Measurements from ENCODE around the gene AUTS2. TPM values are rescaled to one million over a fixed set of nuclear protein-coding genes. Genes with fewer than 3 reads are reported as not detected.

Gene AUTS2
- total and polyA plus RNA-seq, 2 donors = 13.4 to 87.7 TPM

GRCh38 chr7:70042533-70042932 lies 444.3 kb downstream of the AUTS2 start:
- 21% methylated on average over 3 of the region's 3 CpGs for WGBS
- peak; percentile 37 for DNase-seq (ENCODE audit: extremely low spot score)

GRCh38 chr7:70043015-70043538 lies 444.8 kb downstream of the AUTS2 start:
- 66% methylated on average over 3 of the region's 3 CpGs for WGBS
- Histone ChIP-seq H3K27ac (ENCODE audit: low read depth) (no peak overlapping the region), H3K36me3 (ENCODE audit: insufficient read depth) (no peaks in the 10 kb centered on the region), H3K4me1 (ENCODE audit: insufficient read depth) (no peaks in the 10 kb centered on the region), H3K4me3 (ENCODE audit: low read depth, low read length) (no peak overlapping the region)
- DNase-seq (ENCODE audit: extremely low spot score) = peak; percentile 35

More at GRCh38 chr7:70042533-70042932, 444.3 kb downstream of the AUTS2 start:
- H3K36me3 ChIP-seq (ENCODE audit: insufficient read depth) = no peaks in the 10 kb centered on the region
- no peaks in the 10 kb centered on the region for H3K4me1 ChIP-seq (ENCODE audit: insufficient read depth)
- H3K4me3 ChIP-seq (ENCODE audit: low read depth, low read length) = no peak overlapping the region
- no peak overlapping the region for H3K27ac ChIP-seq (ENCODE audit: low read depth)

GRCh38 chr7:70044064-70044463 lies 445.8 kb downstream of the AUTS2 start:
- WGBS = 38% methylated on average over 1 of the region's 1 CpG
- no peak overlapping the region for H3K27ac ChIP-seq (ENCODE audit: low read depth)
- DNase-seq (ENCODE audit: extremely low spot score) = peak; percentile 7

DNA sequence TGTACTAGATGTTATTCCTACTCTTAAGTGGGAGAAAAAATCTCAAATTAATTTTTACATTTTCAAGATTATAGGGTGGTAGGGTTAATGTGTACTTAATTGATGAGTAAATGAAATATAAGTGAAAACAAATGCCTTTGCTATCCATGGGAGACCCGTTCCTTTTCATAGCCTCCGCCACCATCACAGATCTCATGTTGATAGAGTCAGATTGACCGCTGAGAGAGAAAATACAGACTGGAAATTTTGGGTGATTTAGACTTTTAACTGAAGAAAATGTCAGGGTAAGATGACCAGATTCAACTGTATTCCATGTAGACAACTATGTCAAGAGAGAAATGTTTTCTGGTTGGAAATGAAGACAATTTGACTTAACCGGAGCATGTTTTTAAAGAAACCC lies 446.2 kb downstream of the AUTS2 start:
- H3K36me3 ChIP-seq (ENCODE audit: insufficient read depth) = no peaks in the 10 kb centered on the region
- 93% methylated on average over 4 of the region's 4 CpGs for WGBS
- no peaks in the 10 kb centered on the region for H3K4me1 ChIP-seq (ENCODE audit: insufficient read depth)
- DNase-seq (ENCODE audit: extremely low spot score) = no peak
- no peak overlapping the region for H3K27ac ChIP-seq (ENCODE audit: low read depth)
- no peak overlapping the region for H3K4me3 ChIP-seq (ENCODE audit: low read depth, low read length)

More at GRCh38 chr7:70044064-70044463, 445.8 kb downstream of the AUTS2 start:
- Histone ChIP-seq H3K4me3 (ENCODE audit: low read depth, low read length) (no peak overlapping the region), H3K36me3 (ENCODE audit: insufficient read depth) (no peaks in the 10 kb centered on the region), H3K4me1 (ENCODE audit: insufficient read depth) (no peaks in the 10 kb centered on the region)

- H3K4me3 ChIP-seq (ENCODE audit: low read depth, low read length) = no peak overlapping the region
- WGBS = 98% methylated on average over 3 of the region's 3 CpGs
- no peak overlapping the region for H3K27ac ChIP-seq (ENCODE audit: low read depth)
- no peaks in the 10 kb centered on the region for H3K4me1 ChIP-seq (ENCODE audit: insufficient read depth)
- no peak for DNase-seq (ENCODE audit: extremely low spot score)
- no peaks in the 10 kb centered on the region for H3K36me3 ChIP-seq (ENCODE audit: insufficient read depth)
Observed at GRCh38 chr7:70044981-70045380, 446.7 kb downstream of the AUTS2 start.

GRCh38 chr7:70047384-70047783 lies 449.1 kb downstream of the AUTS2 start:
- 80% methylated on average over 1 of the region's 1 CpG for WGBS
- Histone ChIP-seq H3K4me1 (ENCODE audit: insufficient read depth) (no peaks in the 10 kb centered on the region), H3K27ac (ENCODE audit: low read depth) (no peak overlapping the region), H3K4me3 (ENCODE audit: low read depth, low read length) (no peak overlapping the region), H3K36me3 (ENCODE audit: insufficient read depth) (no peaks in the 10 kb centered on the region)
- no peak for DNase-seq (ENCODE audit: extremely low spot score)

- Histone ChIP-seq H3K36me3 (ENCODE audit: insufficient read depth) (no peaks in the 10 kb centered on the region), H3K4me3 (ENCODE audit: low read depth, low read length) (no peak overlapping the region), H3K4me1 (ENCODE audit: insufficient read depth) (no peaks in the 10 kb centered on the region), H3K27ac (ENCODE audit: low read depth) (no peak overlapping the region)
- 70% methylated on average over 3 of the region's 3 CpGs for WGBS
- no peak for DNase-seq (ENCODE audit: extremely low spot score)
Observed at GRCh38 chr7:70047891-70048448, 449.7 kb downstream of the AUTS2 start.

- no peaks in the 10 kb centered on the region for H3K36me3 ChIP-seq (ENCODE audit: insufficient read depth)
- H3K4me1 ChIP-seq (ENCODE audit: insufficient read depth) = no peaks in the 10 kb centered on the region
- DNase-seq (ENCODE audit: extremely low spot score) = no peak
- 97% methylated on average over 1 of the region's 1 CpG for WGBS
- no peak overlapping the region for H3K27ac ChIP-seq (ENCODE audit: low read depth)
- no peak overlapping the region for H3K4me3 ChIP-seq (ENCODE audit: low read depth, low read length)
Observed at GRCh38 chr7:70051726-70052125, 453.5 kb downstream of the AUTS2 start.

- H3K4me1 ChIP-seq (ENCODE audit: insufficient read depth) = no peaks in the 10 kb centered on the region
- peak; percentile 15 for DNase-seq (ENCODE audit: extremely low spot score)
- no peaks in the 10 kb centered on the region for H3K36me3 ChIP-seq (ENCODE audit: insufficient read depth)
- H3K4me3 ChIP-seq (ENCODE audit: low read depth, low read length) = no peak overlapping the region
- H3K27ac ChIP-seq (ENCODE audit: low read depth) = no peak overlapping the region
Observed at GRCh38 chr7:70052691-70053090, 454.4 kb downstream of the AUTS2 start.

DNA sequence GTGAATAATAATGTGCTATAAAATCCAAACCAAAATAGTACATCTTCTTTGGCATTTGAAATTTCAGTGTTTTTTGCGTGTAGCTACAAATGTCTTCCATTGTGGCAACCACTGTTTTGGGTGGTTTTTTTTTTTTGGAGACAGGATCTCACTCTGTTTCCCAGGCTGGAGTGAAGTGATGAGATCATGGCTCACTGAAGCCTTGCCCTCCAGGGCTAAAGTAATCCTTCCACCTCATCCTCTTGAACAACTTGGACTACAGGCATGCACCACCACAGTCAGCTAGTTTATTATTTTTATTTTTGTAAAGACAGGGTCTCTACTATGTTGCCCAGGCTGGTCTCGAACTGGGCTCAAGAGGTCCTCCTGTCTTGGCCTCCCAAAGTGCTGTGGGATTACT lies 455.1 kb downstream of the AUTS2 start:
- DNase-seq (ENCODE audit: extremely low spot score) = no peak
- no peaks in the 10 kb centered on the region for H3K36me3 ChIP-seq (ENCODE audit: insufficient read depth)
- no peaks in the 10 kb centered on the region for H3K4me1 ChIP-seq (ENCODE audit: insufficient read depth)
- H3K27ac ChIP-seq (ENCODE audit: low read depth) = no peak overlapping the region
- 92% methylated on average over 2 of the region's 2 CpGs for WGBS
- H3K4me3 ChIP-seq (ENCODE audit: low read depth, low read length) = no peak overlapping the region

GRCh38 chr7:70053989-70054388 lies 455.7 kb downstream of the AUTS2 start:
- 96% methylated on average over 1 of the region's 1 CpG for WGBS
- H3K27ac ChIP-seq (ENCODE audit: low read depth) = no peak overlapping the region
- H3K4me3 ChIP-seq (ENCODE audit: low read depth, low read length) = no peak overlapping the region

GRCh38 chr7:70056363-70056762 lies 458.1 kb downstream of the AUTS2 start:
- WGBS = 96% methylated on average over 1 of the region's 1 CpG
- Histone ChIP-seq H3K36me3 (ENCODE audit: insufficient read depth) (no peaks in the 10 kb centered on the region), H3K27ac (ENCODE audit: low read depth) (no peak overlapping the region), H3K4me1 (ENCODE audit: insufficient read depth) (no peaks in the 10 kb centered on the region), H3K4me3 (ENCODE audit: low read depth, low read length) (no peak overlapping the region)
- no peak for DNase-seq (ENCODE audit: extremely low spot score)

More at GRCh38 chr7:70053989-70054388, 455.7 kb downstream of the AUTS2 start:
- no peak for DNase-seq (ENCODE audit: extremely low spot score)
- Histone ChIP-seq H3K4me1 (ENCODE audit: insufficient read depth) (no peaks in the 10 kb centered on the region), H3K36me3 (ENCODE audit: insufficient read depth) (no peaks in the 10 kb centered on the region)

DNA sequence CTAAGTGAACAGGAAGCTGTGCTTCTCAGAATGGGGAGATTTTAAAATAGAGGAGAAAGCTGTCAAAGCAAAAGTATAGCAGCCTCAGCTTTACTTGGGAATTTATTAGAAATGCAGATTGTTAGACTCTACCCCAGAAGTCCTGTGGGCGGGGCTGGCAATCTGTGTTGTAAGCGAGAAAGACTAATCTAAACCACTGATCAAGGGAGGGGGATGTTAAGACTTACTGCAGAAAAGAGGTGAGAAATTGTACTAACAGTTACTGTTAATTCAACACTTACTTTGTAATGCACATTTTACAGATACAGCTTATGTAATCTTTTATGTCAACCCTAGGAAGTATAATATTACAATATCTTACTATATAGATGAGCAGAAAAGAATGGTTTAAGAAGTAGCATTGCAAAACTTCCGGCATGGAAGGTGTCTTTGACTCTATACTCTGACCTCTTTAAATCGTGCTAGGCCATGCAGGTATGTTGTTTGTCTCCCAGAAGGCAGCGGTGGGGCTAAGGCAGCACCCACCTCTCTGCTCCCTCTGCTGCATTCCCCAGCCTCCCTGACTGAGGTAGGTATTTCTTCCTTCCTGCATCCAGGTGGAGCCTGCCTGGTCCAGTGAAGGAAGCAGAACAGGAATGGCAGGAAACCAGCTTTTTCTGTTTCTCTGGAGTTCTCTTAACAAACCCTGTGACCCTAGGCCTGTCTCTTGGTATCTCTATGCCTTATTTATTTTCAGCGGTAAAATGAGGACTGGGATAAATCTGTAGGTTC lies 462.2 kb downstream of the AUTS2 start:
- H3K27ac ChIP-seq (ENCODE audit: low read depth) = no peak overlapping the region
- DNase-seq (ENCODE audit: extremely low spot score) = no peak
- no peak overlapping the region for H3K4me3 ChIP-seq (ENCODE audit: low read depth, low read length)
- H3K4me1 ChIP-seq (ENCODE audit: insufficient read depth) = no peaks in the 10 kb centered on the region
- H3K36me3 ChIP-seq (ENCODE audit: insufficient read depth) = no peaks in the 10 kb centered on the region
- 84% methylated on average over 6 of the region's 6 CpGs for WGBS

DNA sequence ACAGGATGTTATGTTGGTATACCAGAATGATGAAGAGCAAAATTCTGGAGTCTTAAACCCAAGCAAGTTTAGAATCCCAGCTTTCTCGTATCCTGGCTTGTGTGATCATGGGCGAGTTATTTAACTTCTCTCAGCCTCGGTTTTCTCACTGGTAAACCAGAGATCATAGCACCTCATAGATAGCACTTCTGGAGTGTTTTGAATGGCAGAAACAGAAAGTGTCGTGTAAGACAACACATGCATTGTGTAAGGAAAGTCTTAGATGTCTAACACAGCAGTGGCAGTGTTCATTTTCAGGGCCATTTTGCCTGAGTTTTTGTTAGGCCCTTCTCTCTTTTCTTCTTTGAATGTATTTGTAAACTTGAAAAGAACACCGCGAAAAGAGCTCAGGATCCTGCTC lies 465.1 kb downstream of the AUTS2 start:
- no peak overlapping the region for H3K4me3 ChIP-seq (ENCODE audit: low read depth, low read length)
- DNase-seq (ENCODE audit: extremely low spot score) = no peak
- no peak overlapping the region for H3K27ac ChIP-seq (ENCODE audit: low read depth)
- H3K36me3 ChIP-seq (ENCODE audit: insufficient read depth) = no peaks in the 10 kb centered on the region
- no peaks in the 10 kb centered on the region for H3K4me1 ChIP-seq (ENCODE audit: insufficient read depth)
- WGBS = 90% methylated on average over 6 of the region's 6 CpGs
